Large intestine (tissue), 3 donors: ENCODE measurements around the gene FOLR1. TPM values are rescaled to one million over a fixed set of nuclear protein-coding genes. Genes with fewer than 3 reads are reported as not detected.

Experiments
- DNase-seq, 2 donors: peaks; one replicate each; pipeline versions ENCODE4 v3.0.0 to v3.0.0-alpha.2; 2013
- H3K27ac ChIP-seq: one replicate; pipeline ENCODE4 v1.5.1; 2013; ENCODE audit warnings: low read length
- H3K27me3 ChIP-seq: 2 replicates; pipeline ENCODE4 v1.6.1; 2013; ENCODE audit warnings: low read length; ENCODE audit not compliant: control insufficient read depth, insufficient read depth
- H3K36me3 ChIP-seq: 2 replicates; pipeline ENCODE4 v1.6.1; 2013; ENCODE audit warnings: low read length; ENCODE audit not compliant: control insufficient read depth, insufficient read depth
- H3K4me1 ChIP-seq: one replicate; pipeline ENCODE4 v1.6.1; 2013; ENCODE audit warnings: low read length; ENCODE audit not compliant: control insufficient read depth, insufficient read depth
- H3K4me3 ChIP-seq: one replicate; pipeline ENCODE4 v1.5.1; 2013; ENCODE audit warnings: low read length
- H3K9me3 ChIP-seq: one replicate; pipeline ENCODE4 v1.6.1; 2013; ENCODE audit warnings: mild to moderate bottlenecking, low read depth, low read length, moderate library complexity; ENCODE audit not compliant: control insufficient read depth
- WGBS: methylation state at CpG from one replicate; pipeline ENCODE4 v1.1.5; 2013; ENCODE audit warnings: low lambda C conversion rate; ENCODE audit not compliant: insufficient coverage; 5-methylcytosine and 5-hydroxymethylcytosine counted together
- polyA plus RNA-seq: library from polyadenylated mRNA; unstranded; fragments of 120-200 nt; gene quantifications from one replicate; pipeline ENCODE4 v1.2.1, GENCODE V29; 2013

FOLR1 gene
- polyA plus RNA-seq, 1 donor, result 1.9 TPM

- H3K9me3 ChIP-seq, result no peaks in the 10 kb centered on the region
- no CpG with 5 or more reads among the region's 21 CpGs for WGBS
- peaks cover 12% of the 10 kb centered on the region for H3K4me1 ChIP-seq
- H3K27me3 ChIP-seq, result no peaks in the 10 kb centered on the region
- no peak overlapping the region for H3K27ac ChIP-seq
- H3K36me3 ChIP-seq, result peaks cover 83% of the 10 kb centered on the region
- DNase-seq, result peak in 1 of 2 donors; percentile 1
- no peak overlapping the region for H3K4me3 ChIP-seq
Observed at GRCh38 chr11:72229925-72230763, 38.2 kb downstream of the FOLR1 start.

GRCh38 chr11:72230764-72231365 is 38.9 kb downstream of the FOLR1 start:
- no CpG with 5 or more reads among the region's 18 CpGs for WGBS
- no peaks in the 10 kb centered on the region for H3K9me3 ChIP-seq
- H3K4me1 ChIP-seq, result peaks cover 5% of the 10 kb centered on the region
- H3K27ac ChIP-seq, result no peak overlapping the region
- H3K4me3 ChIP-seq, result no peak overlapping the region
- DNase-seq, result peak in 1 of 2 donors; percentile 1
- peaks cover 90% of the 10 kb centered on the region for H3K36me3 ChIP-seq
- no peaks in the 10 kb centered on the region for H3K27me3 ChIP-seq

- no CpG with 5 or more reads among the region's 9 CpGs for WGBS
Observed at GRCh38 chr11:72231396-72232259, 39.7 kb downstream of the FOLR1 start.

GRCh38 chr11:72232260-72233055 is 40.5 kb downstream of the FOLR1 start:
- peaks cover 98% of the 10 kb centered on the region for H3K36me3 ChIP-seq

More at GRCh38 chr11:72231396-72232259, 39.7 kb downstream of the FOLR1 start:
- Histone ChIP-seq H3K36me3 (peaks cover 94% of the 10 kb centered on the region), H3K9me3 (no peaks in the 10 kb centered on the region), H3K27ac (no peak overlapping the region), H3K27me3 (no peaks in the 10 kb centered on the region), H3K4me3 (no peak overlapping the region), H3K4me1 (no peaks in the 10 kb centered on the region)
- DNase-seq, result no peak

GRCh38 chr11:72233056-72233772 is 41.3 kb downstream of the FOLR1 start:
- Histone ChIP-seq H3K9me3 (no peaks in the 10 kb centered on the region), H3K36me3 (peaks cover 94% of the 10 kb centered on the region), H3K27ac (no peak overlapping the region), H3K27me3 (no peaks in the 10 kb centered on the region), H3K4me3 (no peak overlapping the region), H3K4me1 (peaks cover 7% of the 10 kb centered on the region)
- peak in 1 of 2 donors; percentile 1 for DNase-seq
- no CpG with 5 or more reads among the region's 13 CpGs for WGBS

More at GRCh38 chr11:72232260-72233055, 40.5 kb downstream of the FOLR1 start:
- no peak for DNase-seq
- no CpG with 5 or more reads among the region's 18 CpGs for WGBS
- H3K9me3 ChIP-seq, result no peaks in the 10 kb centered on the region
- peaks cover 5% of the 10 kb centered on the region for H3K4me1 ChIP-seq
- H3K27ac ChIP-seq, result no peak overlapping the region
- H3K27me3 ChIP-seq, result no peaks in the 10 kb centered on the region
- no peak overlapping the region for H3K4me3 ChIP-seq

GRCh38 chr11:72233773-72234513 is 42.0 kb downstream of the FOLR1 start:
- H3K4me1 ChIP-seq, result peaks cover 7% of the 10 kb centered on the region
- DNase-seq, result peak in 1 of 2 donors; percentile 0
- no CpG with 5 or more reads among the region's 8 CpGs for WGBS
- no peaks in the 10 kb centered on the region for H3K9me3 ChIP-seq
- no peak overlapping the region for H3K4me3 ChIP-seq
- peaks cover 5% of the 10 kb centered on the region for H3K27me3 ChIP-seq
- no peak overlapping the region for H3K27ac ChIP-seq
- H3K36me3 ChIP-seq, result peaks cover 91% of the 10 kb centered on the region

- peaks cover 11% of the 10 kb centered on the region for H3K4me1 ChIP-seq
- no peak overlapping the region for H3K4me3 ChIP-seq
- no peaks in the 10 kb centered on the region for H3K9me3 ChIP-seq
- WGBS, result no CpG with 5 or more reads among the region's 3 CpGs
- H3K27ac ChIP-seq, result no peak overlapping the region
- peaks cover 11% of the 10 kb centered on the region for H3K27me3 ChIP-seq
- no peak for DNase-seq
- peaks cover 86% of the 10 kb centered on the region for H3K36me3 ChIP-seq
Observed at GRCh38 chr11:72234514-72234830, 42.5 kb downstream of the FOLR1 start.

- peaks cover 13% of the 10 kb centered on the region for H3K4me1 ChIP-seq
- DNase-seq, result no peak
- no peak overlapping the region for H3K27ac ChIP-seq
- H3K36me3 ChIP-seq, result peaks cover 82% of the 10 kb centered on the region
- no peak overlapping the region for H3K4me3 ChIP-seq
- WGBS, result no CpG with 5 or more reads among the region's 4 CpGs
- peaks cover 13% of the 10 kb centered on the region for H3K27me3 ChIP-seq
- H3K9me3 ChIP-seq, result no peaks in the 10 kb centered on the region
Observed at GRCh38 chr11:72234920-72235319, 43.0 kb downstream of the FOLR1 start.
